ENCODE results near the gene ACTN1. TPM values are rescaled to one million over a fixed set of nuclear protein-coding genes. Genes with fewer than 3 reads are reported as not detected.

Gene ACTN1
- total and polyA plus RNA-seq, 2 of the 8 experiments (the other 6 are each of a cell fraction or from before 2014, with no cell fraction given), result 236 to 262 TPM

DNA sequence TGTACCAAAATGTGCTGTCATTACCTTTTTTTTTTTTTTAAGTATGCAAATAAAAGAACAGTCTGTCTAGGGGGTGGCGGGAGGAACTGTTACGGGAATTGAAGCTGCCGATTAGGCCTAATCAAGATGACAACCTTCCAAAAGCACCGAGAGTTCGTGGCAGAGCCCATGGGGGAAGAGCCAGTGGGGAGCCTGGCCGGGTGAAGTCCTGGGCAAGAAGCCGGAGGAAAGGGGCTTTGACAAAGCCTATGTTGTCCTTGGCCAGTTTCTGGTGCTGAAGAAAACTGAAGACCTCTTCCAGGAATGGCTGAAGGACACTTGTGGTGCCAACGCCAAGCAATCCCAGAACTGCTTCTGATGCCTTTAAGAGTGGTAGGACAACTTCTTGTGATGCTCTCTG is 42.6 kb downstream of the ACTN1 start:
- no peak overlapping the region for H4K8ac ChIP-seq (ENCODE audit: extremely low read depth, insufficient read depth, low read length)
- H3K9ac ChIP-seq (replicated peaks in 1 of 4; ENCODE audit: extremely low read depth in 1 of 4, low read depth in 3 of 4, low read length in 3 of 4), result no peak overlapping the region
- H4K20me1 ChIP-seq (replicated peaks in 1 of 2; ENCODE audit: control insufficient read depth in 1 of 2, insufficient read depth in 2 of 2, low read length in 2 of 2), result peaks cover 18 to 37% of the 10 kb centered on the region in 2 experiments
- no peak overlapping the region for H2BK12ac ChIP-seq (ENCODE audit: low read depth, low read length)
- POLR2A ChIA-PET (ENCODE audit: partially characterized antibody), result interaction anchor here (0.6 to 1.7 kb wide), 3 partner anchors 10 to 83 kb away, joined by 4 to 5 read pairs (median 4); no protein-coding TSS in a partner anchor
- 74% methylated on average over 8 of the region's 8 CpGs; no CpG with 5 or more reads in 1 of the 2 experiments for WGBS, 2 experiments (ENCODE audit: extremely low coverage in 1 of 2, insufficient coverage in 1 of 2, insufficient read length in 1 of 2, insufficient replicate concordance in 2 of 2, low coverage in 1 of 2, low lambda C conversion rate in 2 of 2, missing lambda C conversion rate in 1 of 2)
- H3K4me1 ChIP-seq (replicated peaks in 1 of 4; ENCODE audit: control insufficient read depth in 3 of 4, insufficient read depth in 4 of 4, low read length in 3 of 4), result peaks cover 2 to 25% (median 13%) of the 10 kb centered on the region in 4 experiments
- peaks cover 8 to 96% of the 10 kb centered on the region in 2 experiments; a peak in 3 of 4 replicates for H3K79me2 ChIP-seq (ENCODE audit: control insufficient read depth in 1 of 2, insufficient read depth in 2 of 2, low read length in 2 of 2)
- H3K56ac ChIP-seq (replicated peaks; ENCODE audit: insufficient read length, low read depth, low read length), result no peak overlapping the region
- H3K79me1 ChIP-seq (ENCODE audit: low read depth, low read length), result peaks cover 22% of the 10 kb centered on the region
- H2BK5ac ChIP-seq (ENCODE audit: low read depth, low read length), result no peak overlapping the region
- H3K36me3 ChIP-seq (ENCODE audit: control insufficient read depth in 2 of 4, insufficient read depth in 4 of 4, low read length in 3 of 4), result 0 out of 8 replicates have a peak, but pooled peaks cover 0 to 3% (median 0%) of the 10 kb centered on the region in 4 experiments
- no peak overlapping the region for H2AFZ ChIP-seq (ENCODE audit: low read length)
- no peak overlapping the region for H3K27ac ChIP-seq (ENCODE audit: low read depth, low read length)
- H3K9me3 ChIP-seq (ENCODE audit: insufficient read depth in 2 of 2, low read depth in 1 of 2, low read length in 1 of 2), result no peaks in the 10 kb centered on the region
- H3K23ac ChIP-seq (ENCODE audit: insufficient read length), result no peak overlapping the region
- no peak overlapping the region for H3K4me3 ChIP-seq (ENCODE audit: extremely low read depth in 1 of 4, insufficient read depth in 2 of 4, low read depth in 3 of 4, low read length in 4 of 4)
- no peaks in the 10 kb centered on the region for H3K27me3 ChIP-seq (replicated peaks in 1 of 4; ENCODE audit: control insufficient read depth in 3 of 4, extremely low read depth in 1 of 4, insufficient read depth in 3 of 4, low read length in 3 of 4)
- no peak overlapping the region for H2BK120ac ChIP-seq (replicated peaks; ENCODE audit: low read depth, low read length)
- DNase-seq (ENCODE audit: low read depth in 1 of 2, low spot score in 2 of 2) (no peak), FAIRE-seq (no peak)
- no peak overlapping the region for H3K4me2 ChIP-seq (ENCODE audit: insufficient read depth in 1 of 2, low read depth in 2 of 2, low read length in 2 of 2)
- no peak overlapping the region for H3K14ac ChIP-seq (ENCODE audit: insufficient read length)
- no peak overlapping the region for H2BK20ac ChIP-seq (ENCODE audit: low read length)
- H3K18ac ChIP-seq (ENCODE audit: extremely low read depth, low read length), result no peak overlapping the region
- no peak overlapping the region for H3K4ac ChIP-seq (replicated peaks; ENCODE audit: insufficient read length, low read depth, low read length)
- H2AK5ac ChIP-seq (ENCODE audit: low read depth, low read length), result no peak overlapping the region
- no peaks in the 10 kb centered on the region for H3K23me2 ChIP-seq (ENCODE audit: low read depth, low read length)
- H4K91ac ChIP-seq (replicated peaks; ENCODE audit: insufficient read length, low read length), result no peak overlapping the region
- CTCF ChIA-PET (ENCODE audit: partially characterized antibody), result interaction anchor here (0.6 to 22.6 kb wide), 8 partner anchors 10 to 999 kb away, joined by 3 to 291 read pairs (median 4); no protein-coding TSS in a partner anchor
- peak overlapping the region; percentile 77; the same call in 1 of the 2 replicates for H2BK15ac ChIP-seq (ENCODE audit: low read length)
- no peak overlapping the region for H4K5ac ChIP-seq (ENCODE audit: insufficient read length, low read depth, low read length)
- no peak for TF ChIP-seq MAFK (IDR thresholded peaks at IDR 0.05; ENCODE audit: low read depth, low read length)
- TF ChIP-seq GABPA (IDR thresholded peaks at IDR 0.05; ENCODE audit: borderline replicate concordance, insufficient read depth, low read length), result no peak
- no peak for TF ChIP-seq SRF (IDR thresholded peaks at IDR 0.05; ENCODE audit: low read depth, low read length)
- TF ChIP-seq BCL11A (IDR thresholded peaks at IDR 0.05; ENCODE audit: low read depth in 2 of 2, low read length in 2 of 2), result no peak
- no peak for TF ChIP-seq POU5F1 (IDR thresholded peaks at IDR 0.05; ENCODE audit: low read depth, low read length)
- no peak for TF ChIP-seq TCF12 (IDR thresholded peaks at IDR 0.05; ENCODE audit: low read depth, low read length)
- TF ChIP-seq CREB1 (IDR thresholded peaks at IDR 0.05), result no peak
- TF ChIP-seq KDM4A (IDR thresholded peaks at IDR 0.05; ENCODE audit: low read depth, low read length, severe bottlenecking), result no peak
- no peak for TF ChIP-seq JUN (IDR thresholded peaks at IDR 0.05; ENCODE audit: low read depth, low read length)
- TF ChIP-seq, protein P1, sequence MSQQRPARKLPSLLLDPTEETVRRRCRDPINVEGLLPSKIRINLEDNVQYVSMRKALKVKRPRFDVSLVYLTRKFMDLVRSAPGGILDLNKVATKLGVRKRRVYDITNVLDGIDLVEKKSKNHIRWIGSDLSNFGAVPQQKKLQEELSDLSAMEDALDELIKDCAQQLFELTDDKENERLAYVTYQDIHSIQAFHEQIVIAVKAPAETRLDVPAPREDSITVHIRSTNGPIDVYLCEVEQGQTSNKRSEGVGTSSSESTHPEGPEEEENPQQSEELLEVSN (IDR thresholded peaks at IDR 0.05), result no peak
- TF ChIP-seq EP300 (IDR thresholded peaks at IDR 0.05; ENCODE audit: borderline replicate concordance in 1 of 2, low read depth in 2 of 2, low read length in 2 of 2), result no peak
- TF ChIP-seq CBX5 (IDR thresholded peaks at IDR 0.05; ENCODE audit: low read depth, low read length), result no peak
- TF ChIP-seq BRCA1 (IDR thresholded peaks at IDR 0.05; ENCODE audit: low read depth, low read length), result no peak
- no peak for TF ChIP-seq CBX8 (IDR thresholded peaks at IDR 0.05; ENCODE audit: borderline replicate concordance, low read depth, low read length)

All from H1 (cell line).